GM21529 (cell line): Measurements from ENCODE around the gene ABHD10.

Experiments
- ATAC-seq: cut with Tn5 transposase; IDR thresholded peaks from one replicate; pipeline ENCODE4 v1.9.1; 2021; ENCODE audit not compliant: unreplicated experiment

The ABHD10 gene

DNA sequence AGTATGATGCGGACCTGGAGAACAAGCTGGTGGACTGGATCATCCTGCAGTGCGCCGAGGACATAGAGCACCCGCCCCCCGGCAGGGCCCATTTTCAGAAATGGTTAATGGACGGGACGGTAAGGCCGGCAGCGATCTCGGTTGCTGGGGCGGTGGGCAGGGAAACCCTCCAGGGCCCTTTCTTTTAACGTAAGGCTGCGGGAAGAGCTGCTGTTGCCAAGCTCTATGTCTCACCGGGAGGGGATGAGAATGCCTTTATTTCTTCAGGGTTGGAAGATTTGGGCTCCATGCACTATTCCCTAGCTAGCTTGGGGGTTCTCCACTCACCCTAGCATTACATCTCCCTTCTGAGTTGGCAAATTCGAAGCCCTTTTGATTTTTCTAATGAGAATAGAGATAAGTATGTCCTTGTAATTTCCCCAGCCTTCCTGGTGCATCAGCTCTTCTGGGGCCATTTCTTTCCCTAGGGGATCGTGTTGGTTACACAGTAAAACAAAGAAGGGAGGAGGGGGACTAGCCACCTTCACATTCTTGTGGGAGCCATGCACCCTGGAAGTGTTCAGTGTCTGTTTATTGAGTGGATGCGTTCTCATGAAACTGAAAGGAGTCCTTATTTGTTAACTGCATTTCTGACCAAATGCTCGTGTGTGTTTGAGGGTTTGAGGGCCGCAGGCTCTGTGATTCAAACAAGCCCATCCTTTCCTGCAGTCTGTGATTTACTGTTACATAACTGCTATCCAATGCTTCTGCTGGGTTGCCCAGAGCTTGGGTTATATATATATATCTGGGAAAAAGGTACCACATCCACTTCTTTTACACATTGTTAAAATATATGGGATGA, 20.9 kb downstream of the ABHD10 start:
- ATAC-seq, result no peak

- ATAC-seq, result no peak
Measured at GRCh38 chr3:112000367-112000771, 21.5 kb downstream of the ABHD10 start.

GRCh38 chr3:112000966-112001365, 22.1 kb downstream of the ABHD10 start:
- no peak for ATAC-seq

DNA sequence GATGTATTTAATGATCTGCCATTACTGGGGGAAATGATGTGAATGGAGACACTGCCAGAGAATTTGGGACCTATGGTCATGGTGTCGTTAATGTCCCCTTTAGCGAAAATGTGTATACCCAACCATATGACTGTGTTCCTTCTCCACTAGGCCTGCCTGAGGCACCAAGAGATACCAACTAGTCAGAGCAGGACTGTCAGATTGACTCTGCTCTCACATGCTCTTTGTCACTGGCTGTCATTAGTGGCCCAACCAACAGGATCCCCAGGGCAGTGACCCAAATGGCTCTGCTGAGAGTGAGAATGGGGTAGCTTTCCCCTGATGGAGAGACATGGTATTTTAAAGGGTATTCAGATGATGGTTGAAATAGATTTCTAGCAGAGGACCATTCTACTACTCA, 22.7 kb downstream of the ABHD10 start:
- ATAC-seq, result no peak

- ATAC-seq, result no peak
Measured at GRCh38 chr3:112002096-112002971, 23.5 kb downstream of the ABHD10 start.

- no peak for ATAC-seq
Measured at GRCh38 chr3:112003321-112004080, 24.7 kb downstream of the ABHD10 start.

- ATAC-seq, result no peak
Measured at GRCh38 chr3:112004187-112004586, 25.4 kb downstream of the ABHD10 start.

- no peak for ATAC-seq
Measured at GRCh38 chr3:112004669-112005068, 25.8 kb downstream of the ABHD10 start.

GRCh38 chr3:112005091-112005672, 26.4 kb downstream of the ABHD10 start:
- ATAC-seq, result no peak

- no peak for ATAC-seq
Measured at GRCh38 chr3:112007633-112008032, 28.8 kb downstream of the ABHD10 start.

DNA sequence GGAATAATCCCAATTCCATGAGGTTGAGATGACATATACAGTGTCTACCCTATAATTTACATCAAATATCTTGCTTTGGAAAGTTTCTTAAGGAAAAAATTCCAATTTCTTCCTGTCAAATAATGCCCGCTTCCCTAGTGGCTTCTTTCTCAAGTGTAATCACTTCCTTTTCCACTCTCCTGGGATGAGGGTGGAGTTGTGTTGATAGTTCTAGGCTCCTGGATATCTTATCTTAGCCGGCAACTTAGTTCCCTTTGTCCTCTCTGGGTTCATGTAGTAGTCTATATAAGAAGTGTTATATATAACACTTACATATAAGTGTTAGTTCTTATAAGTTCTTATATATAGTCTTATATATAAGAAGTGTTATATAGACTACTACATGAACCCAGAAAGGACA, 30.8 kb downstream of the ABHD10 start:
- ATAC-seq, result no peak

DNA sequence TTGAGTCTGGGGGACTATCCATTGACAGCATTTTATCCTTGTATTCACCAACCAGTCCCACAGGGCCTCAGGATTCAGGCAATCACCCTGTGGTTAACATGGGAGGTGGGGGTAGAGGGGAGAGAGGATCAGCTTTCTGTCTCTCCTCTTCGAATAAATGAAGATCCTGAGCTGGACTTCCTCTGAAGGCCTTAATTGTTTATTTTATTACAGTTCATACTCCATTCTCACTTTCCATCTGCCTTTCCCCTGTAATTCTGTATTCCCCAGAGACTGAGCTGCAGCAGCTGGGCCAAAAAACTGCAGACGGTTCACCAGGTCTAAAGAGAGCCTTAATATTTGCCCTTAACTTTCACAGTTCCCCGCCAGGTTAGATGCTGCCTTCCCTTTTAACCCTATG, 31.8 kb downstream of the ABHD10 start:
- ATAC-seq, result no peak

- no peak for ATAC-seq
Measured at GRCh38 chr3:112011376-112011940, 32.6 kb downstream of the ABHD10 start.

DNA sequence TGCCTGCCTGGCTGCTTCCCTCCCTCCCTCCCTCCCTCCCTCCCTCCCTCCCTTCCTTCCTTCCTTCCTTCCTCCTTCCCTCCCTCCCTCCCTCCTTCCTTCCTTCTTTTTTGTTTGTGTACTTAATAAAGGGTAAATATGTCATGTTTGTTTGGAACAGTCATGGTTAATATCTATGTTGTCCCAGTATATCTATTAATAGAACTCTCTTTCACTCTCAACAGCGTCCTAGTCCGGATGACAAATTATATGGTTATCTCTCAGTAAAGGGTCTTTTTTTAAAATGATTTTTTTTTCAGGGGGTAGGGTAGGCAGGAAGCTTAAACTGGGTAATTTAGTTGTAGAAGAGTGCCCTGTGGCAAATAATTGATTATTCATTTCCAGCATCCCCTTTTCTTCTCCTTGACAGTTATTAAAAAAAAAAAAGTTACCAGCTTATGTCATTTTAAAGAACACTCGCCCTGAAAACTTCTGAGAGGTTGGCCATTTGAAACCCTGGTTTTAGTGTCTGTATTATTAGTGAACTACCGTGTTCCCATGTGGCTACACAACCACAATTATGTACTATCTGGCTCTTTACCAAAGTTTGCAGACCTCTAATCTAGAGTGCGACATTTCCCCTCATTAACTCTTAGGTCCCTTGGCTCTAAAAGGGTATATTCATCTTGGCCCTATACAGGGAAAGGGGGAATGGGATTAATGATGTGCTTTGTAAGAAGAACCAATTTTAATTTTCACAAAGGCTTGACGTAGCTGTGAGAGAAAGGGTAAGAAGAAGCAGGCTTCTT, 33.6 kb downstream of the ABHD10 start:
- ATAC-seq, result no peak

GRCh38 chr3:112013058-112013783, 34.4 kb downstream of the ABHD10 start:
- peak; percentile 87 for ATAC-seq

DNA sequence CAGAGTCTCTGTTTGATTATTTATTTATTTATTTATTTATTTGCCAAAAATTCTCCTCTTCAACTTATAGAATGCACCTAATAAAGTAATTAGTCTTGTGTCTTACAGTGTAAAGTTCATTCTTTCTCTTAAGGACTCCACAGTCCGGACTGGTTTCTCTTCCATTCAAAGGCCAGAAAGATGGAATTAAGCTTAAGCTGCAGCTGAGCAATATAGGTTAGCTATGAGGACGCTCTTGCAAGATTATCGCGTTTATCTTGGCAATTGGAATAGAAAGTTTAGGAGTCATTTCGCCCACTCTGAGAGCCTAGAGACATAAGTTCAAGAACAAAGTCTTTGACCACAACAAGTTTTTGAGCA, 34.9 kb downstream of the ABHD10 start:
- peak; percentile 26 for ATAC-seq

DNA sequence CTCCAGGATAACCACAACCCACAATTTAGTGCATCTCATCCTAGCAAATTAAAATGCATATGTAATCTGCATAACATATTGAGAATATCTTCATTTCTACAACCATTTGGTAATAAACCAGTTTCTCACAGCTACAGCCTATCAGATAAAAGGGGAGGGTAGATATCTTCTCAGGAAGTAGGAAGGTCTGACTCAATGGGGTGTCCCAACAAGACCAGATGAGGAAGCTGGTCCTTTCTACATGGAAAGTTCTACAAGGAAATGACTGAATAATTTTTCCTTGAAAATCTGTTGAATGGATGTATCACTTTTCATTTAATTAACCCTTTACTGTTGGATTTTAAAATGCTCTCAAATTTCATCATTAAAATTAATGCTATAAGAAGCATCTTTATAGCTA, 38.3 kb downstream of the ABHD10 start:
- ATAC-seq, result no peak

- ATAC-seq, result no peak
Measured at GRCh38 chr3:112018712-112019111, 39.9 kb downstream of the ABHD10 start.

DNA sequence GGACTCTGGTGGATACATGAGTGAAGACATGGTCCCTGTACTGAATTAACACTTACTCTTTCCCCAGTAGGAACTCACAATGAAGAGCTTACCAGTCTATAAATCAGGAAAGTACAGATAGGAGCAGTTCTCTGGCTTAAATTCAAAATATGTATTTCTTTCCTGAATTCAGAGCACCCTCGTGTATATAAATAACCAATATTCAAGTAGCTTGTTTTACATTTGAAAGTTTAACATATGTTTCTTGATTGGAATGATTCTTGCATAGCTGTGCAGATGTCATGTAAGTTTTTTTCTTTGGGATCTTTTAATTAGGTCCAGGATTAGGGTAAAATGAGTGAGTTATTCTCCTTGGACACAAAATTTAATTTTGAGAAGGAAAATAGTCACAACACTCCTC, 40.9 kb downstream of the ABHD10 start:
- ATAC-seq, result no peak
